ENCODE measurements around the gene CNOT1. TPM values are rescaled to one million over a fixed set of nuclear protein-coding genes. Genes with fewer than 3 reads are reported as not detected.

The CNOT1 gene
- total RNA-seq, 1 donor from 2014 or later, result 64.1 TPM

DNA sequence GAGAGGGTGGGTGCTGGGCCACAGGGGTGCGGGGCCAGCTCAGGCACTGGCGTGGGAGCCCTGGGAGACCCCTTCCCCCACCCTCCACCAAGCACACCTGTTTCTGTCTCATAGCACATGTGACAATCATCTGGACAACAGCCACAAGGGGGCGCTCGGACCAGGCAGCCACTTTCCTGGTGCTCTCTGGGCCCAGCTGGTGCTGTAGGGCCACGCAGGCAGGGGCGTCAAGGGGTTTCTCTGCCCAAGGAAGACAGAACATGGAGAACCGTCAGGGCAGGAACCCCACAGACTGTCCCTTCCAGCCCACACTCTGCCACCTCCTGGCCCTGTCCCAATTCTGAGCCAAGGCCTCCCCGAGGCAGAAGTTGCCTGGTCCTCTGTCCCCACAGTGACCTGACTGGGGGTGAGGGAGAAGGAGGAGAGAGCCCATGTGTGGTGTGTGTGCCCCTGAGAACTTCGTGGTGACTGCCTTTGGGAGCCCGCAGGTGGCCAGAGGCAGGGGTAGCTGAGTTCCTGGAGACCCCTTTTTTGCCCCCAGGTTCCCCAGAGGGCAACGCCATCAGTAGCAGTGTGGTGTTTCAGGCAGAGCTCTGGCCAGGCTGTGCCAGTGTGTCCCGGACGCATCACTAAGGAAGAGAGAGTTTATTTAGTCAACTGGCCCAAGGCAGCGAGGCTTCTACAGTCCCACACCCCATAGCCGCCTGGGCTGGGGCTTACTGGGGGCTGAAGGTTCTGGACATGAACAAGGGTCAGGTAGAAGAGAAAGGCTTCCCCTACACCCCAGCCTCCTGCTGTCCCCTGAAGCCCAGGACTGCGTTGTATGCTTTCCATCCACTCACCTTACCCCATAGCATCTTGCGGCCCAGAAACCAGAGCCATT, 117.5 kb downstream of the CNOT1 start:
- peaks cover 33% of the 10 kb centered on the region for H3K4me1 ChIP-seq
- no peaks in the 10 kb centered on the region for H3K27me3 ChIP-seq (ENCODE audit: low read depth)
- H3K4me3 ChIP-seq, result no peak overlapping the region
- no peaks in the 10 kb centered on the region for H3K9me3 ChIP-seq (replicated peaks)
- peaks cover 36% of the 10 kb centered on the region for H3K36me3 ChIP-seq
- intact Hi-C loops (cut with micrococcal nuclease), result no loop called here
- peak; percentile 75 for DNase-seq
- TF ChIP-seq, protein P1, sequence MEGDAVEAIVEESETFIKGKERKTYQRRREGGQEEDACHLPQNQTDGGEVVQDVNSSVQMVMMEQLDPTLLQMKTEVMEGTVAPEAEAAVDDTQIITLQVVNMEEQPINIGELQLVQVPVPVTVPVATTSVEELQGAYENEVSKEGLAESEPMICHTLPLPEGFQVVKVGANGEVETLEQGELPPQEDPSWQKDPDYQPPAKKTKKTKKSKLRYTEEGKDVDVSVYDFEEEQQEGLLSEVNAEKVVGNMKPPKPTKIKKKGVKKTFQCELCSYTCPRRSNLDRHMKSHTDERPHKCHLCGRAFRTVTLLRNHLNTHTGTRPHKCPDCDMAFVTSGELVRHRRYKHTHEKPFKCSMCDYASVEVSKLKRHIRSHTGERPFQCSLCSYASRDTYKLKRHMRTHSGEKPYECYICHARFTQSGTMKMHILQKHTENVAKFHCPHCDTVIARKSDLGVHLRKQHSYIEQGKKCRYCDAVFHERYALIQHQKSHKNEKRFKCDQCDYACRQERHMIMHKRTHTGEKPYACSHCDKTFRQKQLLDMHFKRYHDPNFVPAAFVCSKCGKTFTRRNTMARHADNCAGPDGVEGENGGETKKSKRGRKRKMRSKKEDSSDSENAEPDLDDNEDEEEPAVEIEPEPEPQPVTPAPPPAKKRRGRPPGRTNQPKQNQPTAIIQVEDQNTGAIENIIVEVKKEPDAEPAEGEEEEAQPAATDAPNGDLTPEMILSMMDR (IDR thresholded peaks at IDR 0.05; ENCODE audit: borderline replicate concordance), result peak; percentile 81
- peak overlapping the region; percentile 25 for H3K27ac ChIP-seq (replicated peaks)

DNA sequence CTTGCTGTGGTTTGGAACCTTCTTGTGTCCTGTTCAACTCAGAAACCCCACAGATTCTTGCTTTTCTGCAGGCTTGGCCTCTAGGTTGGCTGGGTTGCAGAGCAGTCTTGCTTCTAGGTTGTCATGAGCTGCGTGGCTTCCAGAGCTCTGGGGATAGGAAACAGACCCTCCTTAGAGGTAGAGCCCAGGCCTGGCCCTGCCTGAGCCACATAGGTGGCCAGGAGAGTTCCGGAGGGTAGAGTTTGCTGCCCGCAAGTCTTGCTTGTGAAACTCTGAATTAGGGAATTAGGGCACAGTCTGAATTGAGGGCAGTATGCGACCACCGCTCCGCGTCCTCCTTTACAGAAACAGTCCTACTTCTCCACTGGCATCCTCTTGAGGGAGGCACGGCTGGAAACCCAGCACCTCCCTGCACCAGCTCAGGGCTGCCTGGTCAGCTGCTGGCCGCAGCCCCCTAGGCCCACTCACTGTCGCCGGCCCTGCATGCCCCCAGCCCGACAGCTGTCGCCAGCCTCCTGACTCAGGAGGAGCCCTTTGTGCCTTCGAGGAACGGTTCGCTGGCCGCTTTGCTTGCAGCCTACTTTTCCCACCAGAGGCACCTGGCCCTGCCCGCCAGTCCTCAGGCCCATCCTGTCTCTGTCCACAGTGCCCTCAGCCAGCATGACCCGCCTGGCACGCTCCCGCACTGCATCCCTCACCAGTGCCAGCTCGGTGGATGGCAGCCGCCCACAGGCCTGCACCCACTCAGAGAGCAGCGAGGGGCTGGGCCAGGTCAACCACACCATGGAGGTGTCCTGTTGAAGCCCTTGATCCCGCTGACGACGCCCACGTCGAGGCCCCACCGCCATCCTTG, 118.6 kb downstream of the CNOT1 start:
- Histone ChIP-seq H3K9me3 (replicated peaks) (no peaks in the 10 kb centered on the region), H3K27me3 (ENCODE audit: low read depth) (no peaks in the 10 kb centered on the region), H3K27ac (replicated peaks) (peak overlapping the region; percentile 25), H3K4me1 (peaks cover 25% of the 10 kb centered on the region), H3K36me3 (peaks cover 39% of the 10 kb centered on the region), H3K4me3 (no peak overlapping the region)
- DNase-seq, result no peak
- TF ChIP-seq, protein P1 (IDR thresholded peaks at IDR 0.05; ENCODE audit: borderline replicate concordance), result no peak
- intact Hi-C loops (cut with micrococcal nuclease), result no loop called here

DNA sequence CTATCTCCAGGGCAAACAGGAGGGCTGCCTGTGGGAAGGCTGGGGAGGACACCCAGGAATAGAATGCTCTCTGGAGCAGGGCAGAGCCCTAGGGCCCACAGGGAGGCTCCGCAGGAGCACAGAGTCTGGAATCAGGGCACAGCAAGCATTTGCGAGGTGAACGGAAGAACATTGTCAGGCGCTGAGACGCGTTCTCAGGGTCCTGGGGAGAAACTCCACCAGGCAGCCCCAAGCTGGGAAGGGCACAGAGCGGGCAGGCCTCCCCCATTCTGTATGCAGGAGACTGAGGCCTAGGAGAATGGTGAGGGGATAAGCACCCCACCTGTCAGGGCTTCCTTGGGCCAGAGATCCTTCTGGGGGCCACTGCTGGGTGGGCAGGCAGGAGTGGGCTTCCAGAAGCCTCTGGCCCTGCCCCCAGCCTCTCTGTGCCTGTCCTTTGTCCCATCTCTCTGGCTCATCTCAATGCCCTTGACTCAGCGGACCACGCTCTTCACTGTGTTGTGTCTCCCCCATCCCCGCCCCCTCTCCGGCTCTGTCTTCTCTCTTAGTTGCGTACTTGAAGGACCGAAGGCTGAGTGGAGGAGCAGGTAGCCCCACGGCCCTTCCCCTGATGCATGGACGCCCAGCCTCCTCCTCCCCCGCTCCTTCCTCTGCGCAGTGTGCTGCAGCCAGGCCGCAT, 119.4 kb downstream of the CNOT1 start:
- intact Hi-C loops (cut with micrococcal nuclease), result no loop called here
- Histone ChIP-seq H3K4me3 (no peak overlapping the region), H3K27me3 (ENCODE audit: low read depth) (no peaks in the 10 kb centered on the region), H3K4me1 (peaks cover 20% of the 10 kb centered on the region), H3K36me3 (peaks cover 39% of the 10 kb centered on the region), H3K27ac (replicated peaks) (peak overlapping the region; percentile 16), H3K9me3 (replicated peaks) (no peaks in the 10 kb centered on the region)
- DNase-seq, result no peak
- TF ChIP-seq, protein P1 (IDR thresholded peaks at IDR 0.05; ENCODE audit: borderline replicate concordance), result no peak

DNA sequence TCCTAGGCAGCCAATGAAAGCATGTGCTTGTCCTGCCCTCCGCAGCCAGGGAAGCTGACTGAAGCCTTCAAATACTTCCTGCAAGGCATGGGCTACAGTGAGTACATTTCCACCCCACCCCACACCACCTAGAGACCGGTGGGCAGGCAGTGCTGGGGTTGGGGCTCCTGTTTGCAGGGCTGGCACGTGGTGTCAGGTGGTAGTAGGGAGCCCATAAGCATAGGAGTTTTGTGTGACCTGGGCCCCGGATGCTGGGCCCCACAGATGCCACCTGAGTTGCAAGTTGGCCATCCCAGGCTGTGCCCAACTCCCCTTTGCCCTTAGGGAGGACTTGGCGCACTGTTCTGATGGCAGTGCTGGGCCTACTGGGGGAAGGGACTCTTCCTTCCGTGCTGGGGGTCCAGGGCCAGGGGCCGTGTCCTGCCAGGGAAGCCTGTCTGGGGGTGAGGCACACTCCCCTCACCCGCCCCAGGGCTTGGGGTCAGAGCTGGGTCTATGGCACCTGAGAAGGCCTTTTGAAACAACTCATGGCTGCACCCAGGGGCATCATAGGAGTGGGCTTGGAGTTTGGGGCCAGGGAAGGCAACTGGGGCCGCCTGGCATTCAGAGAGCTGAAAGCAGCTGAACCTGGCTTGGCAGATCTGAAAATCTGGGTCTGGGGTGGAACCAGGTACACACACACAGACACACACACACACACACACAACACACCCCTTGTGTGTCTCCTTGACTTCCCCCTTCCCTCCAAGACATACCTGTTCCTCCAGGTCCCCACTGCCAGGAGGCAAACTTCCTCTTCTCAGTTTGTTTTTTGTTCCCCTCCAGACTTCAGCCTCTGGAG, 120.2 kb downstream of the CNOT1 start:
- no peaks in the 10 kb centered on the region for H3K9me3 ChIP-seq (replicated peaks)
- intact Hi-C loops (cut with micrococcal nuclease), result no loop called here
- H3K36me3 ChIP-seq, result peaks cover 43% of the 10 kb centered on the region
- H3K27ac ChIP-seq (replicated peaks), result peak overlapping the region; percentile 16
- TF ChIP-seq, protein P1 (IDR thresholded peaks at IDR 0.05; ENCODE audit: borderline replicate concordance), result no peak
- DNase-seq, result no peak
- H3K4me3 ChIP-seq, result no peak overlapping the region
- peaks cover 13% of the 10 kb centered on the region for H3K4me1 ChIP-seq
- H3K27me3 ChIP-seq (ENCODE audit: low read depth), result no peaks in the 10 kb centered on the region
